Liver (tissue), 9 donors: ENCODE measurements around the gene GAB2. TPM values are rescaled to one million over a fixed set of nuclear protein-coding genes. Genes with fewer than 3 reads are reported as not detected.

ENCODE experiments used
- DNase-seq: peaks from one replicate; pipeline ENCODE4 v3.0.0-alpha.2; 2017; ENCODE audit warnings: low spot score
- H3K27ac ChIP-seq, 2 donors: one replicate each; pipeline ENCODE4 v1.7.0; 2013; ENCODE audit warnings: inconsistent platforms in 2 of 2, low read length in 2 of 2, control low read depth in 1 of 2, low read depth in 1 of 2, mild to moderate bottlenecking in 1 of 2
- H3K27me3 ChIP-seq, 4 donors: one replicate each; pipeline versions ENCODE4 v1.6.1 to v1.7.0; 2013; ENCODE audit warnings: low read length in 3 of 4, inconsistent platforms in 1 of 4, mild to moderate bottlenecking in 1 of 4, moderate library complexity in 1 of 4; ENCODE audit not compliant: control insufficient read depth in 4 of 4, insufficient read depth in 4 of 4
- H3K36me3 ChIP-seq, 4 donors: one replicate each; pipeline versions ENCODE4 v1.6.1 to v1.7.0; 2013; ENCODE audit warnings: low read length in 3 of 4, mild to moderate bottlenecking in 3 of 4, low read depth in 1 of 4, moderate library complexity in 1 of 4; ENCODE audit not compliant: control insufficient read depth in 4 of 4, insufficient read depth in 3 of 4
- H3K4me1 ChIP-seq, 4 donors: one replicate each; pipeline versions ENCODE4 v1.6.1 to v1.7.0; 2013; ENCODE audit warnings: low read length in 3 of 4, mild to moderate bottlenecking in 3 of 4, moderate library complexity in 1 of 4; ENCODE audit not compliant: control insufficient read depth in 4 of 4, insufficient read depth in 4 of 4
- H3K4me3 ChIP-seq, 3 donors: one replicate each; pipeline versions ENCODE4 v1.6.1 to v1.7.0; 2013; ENCODE audit warnings: low read length in 3 of 3, control low read depth in 1 of 3, low read depth in 1 of 3, mild to moderate bottlenecking in 1 of 3
- H3K9ac ChIP-seq, 2 donors: one replicate each; pipeline ENCODE4 v1.7.0; 2013; ENCODE audit warnings: low read length in 2 of 2, mild to moderate bottlenecking in 2 of 2, moderate library complexity in 2 of 2, control low read depth in 1 of 2, low read depth in 1 of 2
- H3K9me3 ChIP-seq, 4 donors: one replicate each; pipeline versions ENCODE4 v1.6.1 to v1.7.0; 2013; ENCODE audit warnings: low read length in 3 of 4; ENCODE audit not compliant: control insufficient read depth in 4 of 4
- EGR1 ChIP-seq, 2 donors: IDR thresholded peaks; 2 replicates each; pipeline ENCODE4 v1.6.1; 2016 to 2018; ENCODE audit warnings: antibody characterized with exemption in 2 of 2, low read depth in 2 of 2
- FOXA1 ChIP-seq: IDR thresholded peaks from 2 replicates; pipeline ENCODE4 v1.6.1; 2016; ENCODE audit warnings: antibody characterized with exemption
- FOXA2 ChIP-seq: IDR thresholded peaks from 2 replicates; pipeline ENCODE4 v1.6.1; 2016; ENCODE audit warnings: antibody characterized with exemption
- HNF4A ChIP-seq, 2 donors: conservative IDR thresholded peaks; 2 replicates each; pipeline ENCODE4 v1.6.1; 2016; ENCODE audit warnings: antibody characterized with exemption in 2 of 2, mild to moderate bottlenecking in 2 of 2
- HNF4G ChIP-seq: IDR thresholded peaks from 2 replicates; pipeline ENCODE4 v1.6.1; 2016; ENCODE audit warnings: antibody characterized with exemption
- NR2F2 ChIP-seq: IDR thresholded peaks from 2 replicates; pipeline ENCODE4 v1.6.1; 2016; ENCODE audit warnings: antibody characterized with exemption
- RAD21 ChIP-seq, 2 donors: IDR thresholded peaks; 2 replicates each; pipeline ENCODE4 v1.6.1; 2016; ENCODE audit warnings: antibody characterized with exemption in 2 of 2, mild to moderate bottlenecking in 2 of 2
- RXRA ChIP-seq, 2 donors: IDR thresholded peaks; 2 replicates each; pipeline ENCODE4 v1.6.1; 2017 to 2018; ENCODE audit warnings: antibody characterized with exemption in 2 of 2, mild to moderate bottlenecking in 1 of 2
- TAF1 ChIP-seq: conservative IDR thresholded peaks from 2 replicates; pipeline ENCODE4 v1.6.1; 2016; ENCODE audit warnings: antibody characterized with exemption, mild to moderate bottlenecking
- YY1 ChIP-seq: IDR thresholded peaks from 2 replicates; pipeline ENCODE4 v1.6.1; 2016; ENCODE audit warnings: antibody characterized with exemption, mild to moderate bottlenecking
- WGBS: extraction: QIAGEN DNeasy Blood & Tissue Kit; methylation state at CpG from one replicate; pipeline ENCODE4 v1.1.7; 2013; 5-methylcytosine and 5-hydroxymethylcytosine counted together
- polyA plus RNA-seq, 2 donors: library from polyadenylated mRNA; stranded (reverse) in 1 of 2; unstranded in 1 of 2; fragments of 200-250 nt in 1 of 2; fragments of >200 nt in 1 of 2; fragmentation: Nextera tagmentation in 1 of 2; extraction: Ambion mirVana in 1 of 2; gene quantifications; one replicate each; pipeline versions ENCODE4 v1.2.1 to v1.2.3, GENCODE V29; 2013 to 2015
- total RNA-seq, 2 donors: library from RNA; depleted of rRNA; stranded (reverse); fragments of >200 nt; gene quantifications; one replicate each; pipeline ENCODE4 v1.2.3, GENCODE V29; 2014
- TF ChIP-seq, protein P1 (sequence below): IDR thresholded peaks from 2 replicates; pipeline ENCODE4 v1.6.1; 2016; ENCODE audit warnings: antibody characterized with exemption
- TF ChIP-seq, protein P2 (sequence below): IDR thresholded peaks from 2 replicates; pipeline ENCODE4 v1.6.1; 2016; ENCODE audit warnings: antibody characterized with exemption
- TF ChIP-seq, protein P3 (sequence below): fragments of 150-350 bp; IDR thresholded peaks from 2 replicates; pipeline ENCODE4 v1.5.1; 2017; ENCODE audit warnings: improper control_type of control experiment, low read depth, low read length; ENCODE audit not compliant: missing input control
- TF ChIP-seq, protein P4 (sequence below): IDR thresholded peaks from 2 replicates; pipeline ENCODE4 v1.6.1; 2016; ENCODE audit warnings: antibody characterized with exemption
- TF ChIP-seq, protein P5 (sequence below): IDR thresholded peaks from 2 replicates; pipeline ENCODE4 v1.6.1; 2016; ENCODE audit warnings: antibody characterized with exemption, mild to moderate bottlenecking
- donor health status: healthy.
- donor health status: healthy.
- donor health status: healthy.
- donor health status: healthy.
- donor health status: healthy.

The GAB2 gene
- total and polyA plus RNA-seq, 4 donors = 1.3 to 3.6 (median 2.5) TPM

DNA sequence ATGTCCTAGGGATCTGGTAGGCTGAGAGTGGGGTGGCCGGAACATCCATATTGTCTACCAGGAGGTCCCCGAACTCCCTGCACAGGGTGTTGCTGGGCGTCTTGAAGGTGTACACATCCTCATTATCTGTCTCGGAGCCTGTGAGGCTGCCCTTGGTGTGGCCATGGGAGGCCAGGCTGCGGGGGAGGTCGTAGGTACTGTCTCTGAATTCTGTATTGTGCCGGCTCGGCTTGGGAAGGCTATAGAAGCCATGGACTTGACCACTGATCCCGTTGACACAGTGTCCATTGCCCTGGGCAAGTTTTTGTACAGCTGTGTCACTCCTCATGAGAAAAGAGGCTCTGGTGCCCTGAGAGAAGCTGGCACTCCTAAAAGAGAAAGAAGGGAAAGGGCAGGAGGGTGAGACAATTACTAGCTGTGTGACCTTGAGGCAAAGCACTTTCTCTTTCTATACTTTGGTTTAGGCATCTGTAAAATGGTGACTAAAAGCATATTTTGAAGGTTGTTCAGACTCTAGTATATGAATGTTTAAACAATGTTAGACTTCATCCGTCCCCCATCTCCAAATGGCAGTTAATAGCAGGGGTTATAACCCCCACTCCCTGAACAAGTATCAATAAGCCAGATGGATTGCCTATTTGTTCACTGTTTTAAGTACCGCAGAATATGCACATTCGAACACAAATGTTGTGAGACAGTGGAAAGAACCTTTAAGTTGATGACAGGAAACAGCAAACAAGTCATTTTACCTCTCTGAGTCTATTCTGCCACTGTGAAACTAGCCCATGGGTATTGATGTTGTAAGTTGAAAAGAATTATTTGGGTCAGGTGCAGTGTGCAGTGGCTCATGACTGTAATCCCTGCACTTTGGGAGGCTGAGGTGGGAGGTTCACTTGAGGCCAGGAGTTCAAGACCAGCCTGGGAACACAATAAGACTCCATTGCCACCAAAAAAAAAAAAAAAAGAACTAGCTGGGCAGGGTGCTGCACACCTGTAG, 190.6 kb downstream of the GAB2 start:
- Histone ChIP-seq H3K36me3 (peaks cover 0 to 6% (median 2%) of the 10 kb centered on the region in 4 donors), H3K4me1 (no peaks in the 10 kb centered on the region), H3K27ac (no peak overlapping the region), H3K9ac (no peak overlapping the region), H3K27me3 (no peaks in the 10 kb centered on the region), H3K4me3 (no peak overlapping the region), H3K9me3 (no peaks in the 10 kb centered on the region)
- 94% methylated on average over 12 of the region's 12 CpGs for WGBS
- no peak for DNase-seq
- TF ChIP-seq, protein P1, sequence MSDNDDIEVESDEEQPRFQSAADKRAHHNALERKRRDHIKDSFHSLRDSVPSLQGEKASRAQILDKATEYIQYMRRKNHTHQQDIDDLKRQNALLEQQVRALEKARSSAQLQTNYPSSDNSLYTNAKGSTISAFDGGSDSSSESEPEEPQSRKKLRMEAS = no peak
- TF ChIP-seq HNF4G = no peak
- no peak for TF ChIP-seq YY1
- no peak for TF ChIP-seq HNF4A (conservative IDR thresholded peaks at IDR 0.05)
- no peak for TF ChIP-seq TAF1
- no peak for TF ChIP-seq EGR1 (IDR thresholded peaks at IDR 0.05; ENCODE audit: low read depth in 2 of 2)
- no peak for TF ChIP-seq RAD21 (IDR thresholded peaks at IDR 0.05)
- TF ChIP-seq, protein P2, sequence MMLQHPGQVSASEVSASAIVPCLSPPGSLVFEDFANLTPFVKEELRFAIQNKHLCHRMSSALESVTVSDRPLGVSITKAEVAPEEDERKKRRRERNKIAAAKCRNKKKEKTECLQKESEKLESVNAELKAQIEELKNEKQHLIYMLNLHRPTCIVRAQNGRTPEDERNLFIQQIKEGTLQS = no peak
- no peak for TF ChIP-seq FOXA2
- TF ChIP-seq RXRA (IDR thresholded peaks at IDR 0.05) = no peak
- TF ChIP-seq, protein P3, sequence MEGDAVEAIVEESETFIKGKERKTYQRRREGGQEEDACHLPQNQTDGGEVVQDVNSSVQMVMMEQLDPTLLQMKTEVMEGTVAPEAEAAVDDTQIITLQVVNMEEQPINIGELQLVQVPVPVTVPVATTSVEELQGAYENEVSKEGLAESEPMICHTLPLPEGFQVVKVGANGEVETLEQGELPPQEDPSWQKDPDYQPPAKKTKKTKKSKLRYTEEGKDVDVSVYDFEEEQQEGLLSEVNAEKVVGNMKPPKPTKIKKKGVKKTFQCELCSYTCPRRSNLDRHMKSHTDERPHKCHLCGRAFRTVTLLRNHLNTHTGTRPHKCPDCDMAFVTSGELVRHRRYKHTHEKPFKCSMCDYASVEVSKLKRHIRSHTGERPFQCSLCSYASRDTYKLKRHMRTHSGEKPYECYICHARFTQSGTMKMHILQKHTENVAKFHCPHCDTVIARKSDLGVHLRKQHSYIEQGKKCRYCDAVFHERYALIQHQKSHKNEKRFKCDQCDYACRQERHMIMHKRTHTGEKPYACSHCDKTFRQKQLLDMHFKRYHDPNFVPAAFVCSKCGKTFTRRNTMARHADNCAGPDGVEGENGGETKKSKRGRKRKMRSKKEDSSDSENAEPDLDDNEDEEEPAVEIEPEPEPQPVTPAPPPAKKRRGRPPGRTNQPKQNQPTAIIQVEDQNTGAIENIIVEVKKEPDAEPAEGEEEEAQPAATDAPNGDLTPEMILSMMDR = no peak
- TF ChIP-seq NR2F2 = no peak
- TF ChIP-seq, protein P4, sequence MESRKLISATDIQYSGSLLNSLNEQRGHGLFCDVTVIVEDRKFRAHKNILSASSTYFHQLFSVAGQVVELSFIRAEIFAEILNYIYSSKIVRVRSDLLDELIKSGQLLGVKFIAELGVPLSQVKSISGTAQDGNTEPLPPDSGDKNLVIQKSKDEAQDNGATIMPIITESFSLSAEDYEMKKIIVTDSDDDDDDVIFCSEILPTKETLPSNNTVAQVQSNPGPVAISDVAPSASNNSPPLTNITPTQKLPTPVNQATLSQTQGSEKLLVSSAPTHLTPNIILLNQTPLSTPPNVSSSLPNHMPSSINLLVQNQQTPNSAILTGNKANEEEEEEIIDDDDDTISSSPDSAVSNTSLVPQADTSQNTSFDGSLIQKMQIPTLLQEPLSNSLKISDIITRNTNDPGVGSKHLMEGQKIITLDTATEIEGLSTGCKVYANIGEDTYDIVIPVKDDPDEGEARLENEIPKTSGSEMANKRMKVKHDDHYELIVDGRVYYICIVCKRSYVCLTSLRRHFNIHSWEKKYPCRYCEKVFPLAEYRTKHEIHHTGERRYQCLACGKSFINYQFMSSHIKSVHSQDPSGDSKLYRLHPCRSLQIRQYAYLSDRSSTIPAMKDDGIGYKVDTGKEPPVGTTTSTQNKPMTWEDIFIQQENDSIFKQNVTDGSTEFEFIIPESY = no peak
- TF ChIP-seq, protein P5, sequence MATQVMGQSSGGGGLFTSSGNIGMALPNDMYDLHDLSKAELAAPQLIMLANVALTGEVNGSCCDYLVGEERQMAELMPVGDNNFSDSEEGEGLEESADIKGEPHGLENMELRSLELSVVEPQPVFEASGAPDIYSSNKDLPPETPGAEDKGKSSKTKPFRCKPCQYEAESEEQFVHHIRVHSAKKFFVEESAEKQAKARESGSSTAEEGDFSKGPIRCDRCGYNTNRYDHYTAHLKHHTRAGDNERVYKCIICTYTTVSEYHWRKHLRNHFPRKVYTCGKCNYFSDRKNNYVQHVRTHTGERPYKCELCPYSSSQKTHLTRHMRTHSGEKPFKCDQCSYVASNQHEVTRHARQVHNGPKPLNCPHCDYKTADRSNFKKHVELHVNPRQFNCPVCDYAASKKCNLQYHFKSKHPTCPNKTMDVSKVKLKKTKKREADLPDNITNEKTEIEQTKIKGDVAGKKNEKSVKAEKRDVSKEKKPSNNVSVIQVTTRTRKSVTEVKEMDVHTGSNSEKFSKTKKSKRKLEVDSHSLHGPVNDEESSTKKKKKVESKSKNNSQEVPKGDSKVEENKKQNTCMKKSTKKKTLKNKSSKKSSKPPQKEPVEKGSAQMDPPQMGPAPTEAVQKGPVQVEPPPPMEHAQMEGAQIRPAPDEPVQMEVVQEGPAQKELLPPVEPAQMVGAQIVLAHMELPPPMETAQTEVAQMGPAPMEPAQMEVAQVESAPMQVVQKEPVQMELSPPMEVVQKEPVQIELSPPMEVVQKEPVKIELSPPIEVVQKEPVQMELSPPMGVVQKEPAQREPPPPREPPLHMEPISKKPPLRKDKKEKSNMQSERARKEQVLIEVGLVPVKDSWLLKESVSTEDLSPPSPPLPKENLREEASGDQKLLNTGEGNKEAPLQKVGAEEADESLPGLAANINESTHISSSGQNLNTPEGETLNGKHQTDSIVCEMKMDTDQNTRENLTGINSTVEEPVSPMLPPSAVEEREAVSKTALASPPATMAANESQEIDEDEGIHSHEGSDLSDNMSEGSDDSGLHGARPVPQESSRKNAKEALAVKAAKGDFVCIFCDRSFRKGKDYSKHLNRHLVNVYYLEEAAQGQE = no peak
- TF ChIP-seq FOXA1 = no peak
